OCI-LY1 (cell line): ENCODE data around the gene NPM1.
"Not testable (repeated sequence)": the region's sequence is repeated elsewhere in the genome, so short reads cannot be mapped to it uniquely, and the experiment has no call there.

ENCODE experiments used
- H2AFZ ChIP-seq: fragments of 200-600 bp; sonication (generic), shearing (Covaris generic); 2 replicates; pipeline ENCODE4 v1.6.0; 2014; ENCODE audit warnings: antibody characterized with exemption, mild to moderate bottlenecking, low read length
- H3F3A ChIP-seq: fragments of 200-600 bp; sonication (generic), shearing (Covaris generic); 2 replicates; pipeline ENCODE4 v1.6.0; 2014; ENCODE audit warnings: mild to moderate bottlenecking, antibody characterized with exemption, low read length, moderate library complexity; ENCODE audit not compliant: insufficient read depth
- H3K27ac ChIP-seq: fragments of 200-600 bp; sonication (generic); 2 replicates; pipeline ENCODE4 v1.5.1; 2014; ENCODE audit warnings: low read length, mixed run types, mild to moderate bottlenecking, low read depth; ENCODE audit not compliant: poor library complexity, severe bottlenecking
- H3K27me3 ChIP-seq: fragments of 200-600 bp; sonication (generic); 2 replicates; pipeline ENCODE4 v1.6.0; 2014; ENCODE audit warnings: antibody characterized with exemption, mild to moderate bottlenecking, low read length, moderate library complexity; ENCODE audit not compliant: insufficient read depth
- H3K36me3 ChIP-seq: fragments of 200-600 bp; sonication (generic); 2 replicates; pipeline ENCODE4 v1.6.1; 2014; ENCODE audit warnings: mild to moderate bottlenecking, antibody characterized with exemption, low read length, moderate library complexity, mixed read lengths; ENCODE audit not compliant: insufficient read depth
- H3K4me1 ChIP-seq: fragments of 200-600 bp; sonication (generic); 2 replicates; pipeline ENCODE4 v1.5.1; 2014; ENCODE audit warnings: mild to moderate bottlenecking, low read length, moderate library complexity; ENCODE audit not compliant: insufficient read depth, severe bottlenecking
- H3K4me2 ChIP-seq: fragments of 200-600 bp; sonication (generic), shearing (Covaris generic); 2 replicates; pipeline ENCODE4 v1.6.1; 2014; ENCODE audit warnings: low read length
- H3K4me3 ChIP-seq: fragments of 200-600 bp; sonication (generic); 2 replicates; pipeline ENCODE4 v1.5.1; 2014; ENCODE audit warnings: low read length, low read depth, mild to moderate bottlenecking, mixed read lengths; ENCODE audit not compliant: poor library complexity, severe bottlenecking
- H3K79me2 ChIP-seq: fragments of 200-600 bp; shearing (Covaris generic); 2 replicates; pipeline ENCODE4 v1.6.1; 2016; ENCODE audit warnings: mixed run types, low read length, mixed read lengths; ENCODE audit not compliant: insufficient read depth
- H3K9ac ChIP-seq: fragments of 200-600 bp; sonication (generic), shearing (Covaris generic); 2 replicates; pipeline ENCODE4 v1.6.1; 2014; ENCODE audit warnings: mild to moderate bottlenecking, low read length, mixed read lengths
- H3K9me2 ChIP-seq: fragments of 200-600 bp; sonication (generic), shearing (Covaris generic); 2 replicates; pipeline ENCODE4 v1.6.1; 2014; ENCODE audit warnings: low read depth, mild to moderate bottlenecking, low read length, mixed read lengths
- H3K9me3 ChIP-seq: fragments of 200-600 bp; shearing (Covaris generic); 2 replicates; pipeline ENCODE4 v1.6.1; 2014; ENCODE audit warnings: low read length, mixed read lengths
- H4K20me1 ChIP-seq: fragments of 200-600 bp; sonication (generic), shearing (Covaris generic); 2 replicates; pipeline ENCODE4 v1.6.0; 2016; ENCODE audit warnings: mild to moderate bottlenecking, low read length; ENCODE audit not compliant: insufficient read depth
- CTCF ChIP-seq: fragments of 200-600 bp; sonication (generic), shearing (Covaris generic); IDR thresholded peaks from 2 replicates; pipeline ENCODE4 v1.5.1; 2017; ENCODE audit warnings: mild to moderate bottlenecking, antibody characterized with exemption, low read length, moderate library complexity, mixed read lengths
- EZH2 ChIP-seq: fragments of 200-600 bp; sonication (generic), shearing (Covaris generic); IDR thresholded peaks from 2 replicates; pipeline ENCODE4 v1.8.0; 2017; ENCODE audit warnings: borderline replicate concordance, mixed run types, mild to moderate bottlenecking, antibody characterized with exemption, low read length, moderate library complexity, mixed read lengths

NPM1 gene

GRCh38 chr5:171370881-171371280 is 16.8 kb upstream of the NPM1 start:
- not testable (repeated sequence) for H3K4me1 ChIP-seq, H3K79me2 ChIP-seq, H3K36me3 ChIP-seq, H4K20me1 ChIP-seq, H3K9ac ChIP-seq, H3F3A ChIP-seq, H3K9me3 ChIP-seq, H3K4me3 ChIP-seq, H3K9me2 ChIP-seq, H3K27ac ChIP-seq, H2AFZ ChIP-seq, H3K27me3 ChIP-seq, H3K4me2 ChIP-seq
- peak; percentile 36 for TF ChIP-seq CTCF

- no peak overlapping the region for H3K27ac ChIP-seq
- H4K20me1 ChIP-seq, result no peaks in the 10 kb centered on the region
- H3F3A ChIP-seq, result no peaks in the 10 kb centered on the region
- H3K9me2 ChIP-seq, result no peaks in the 10 kb centered on the region
- no peaks in the 10 kb centered on the region for H3K36me3 ChIP-seq
- H3K27me3 ChIP-seq, result no peaks in the 10 kb centered on the region
- no peaks in the 10 kb centered on the region for H3K9me3 ChIP-seq
- no peaks in the 10 kb centered on the region for H3K79me2 ChIP-seq
- TF ChIP-seq EZH2 (no peak), CTCF (no peak)
- H3K9ac ChIP-seq, result no peak overlapping the region
- no peak overlapping the region for H3K4me2 ChIP-seq
- H3K4me1 ChIP-seq, result no peaks in the 10 kb centered on the region
- no peak overlapping the region for H2AFZ ChIP-seq
- no peak overlapping the region for H3K4me3 ChIP-seq
Observed at GRCh38 chr5:171371326-171371725, 16.3 kb upstream of the NPM1 start.

- Histone ChIP-seq H2AFZ (no peak overlapping the region), H3K36me3 (no peaks in the 10 kb centered on the region), H3K4me3 (no peak overlapping the region), H3K27me3 (no peaks in the 10 kb centered on the region), H3K9me2 (no peaks in the 10 kb centered on the region), H3K9ac (no peak overlapping the region), H4K20me1 (no peaks in the 10 kb centered on the region), H3F3A (no peaks in the 10 kb centered on the region), H3K27ac (no peak overlapping the region), H3K79me2 (no peaks in the 10 kb centered on the region), H3K4me1 (no peaks in the 10 kb centered on the region), H3K4me2 (no peak overlapping the region), H3K9me3 (no peaks in the 10 kb centered on the region)
- TF ChIP-seq CTCF (no peak), EZH2 (no peak)
Observed at GRCh38 chr5:171379961-171380360, 7.7 kb upstream of the NPM1 start.

- H3F3A ChIP-seq, H3K27me3 ChIP-seq, H3K4me2 ChIP-seq, H3K4me3 ChIP-seq, H3K9me2 ChIP-seq, H3K27ac ChIP-seq, H3K9ac ChIP-seq, H4K20me1 ChIP-seq, H2AFZ ChIP-seq, H3K9me3 ChIP-seq: not testable (repeated sequence)
- H3K36me3 ChIP-seq, result peaks cover 16% of the 10 kb centered on the region
- H3K79me2 ChIP-seq, result peaks cover 17% of the 10 kb centered on the region
- H3K4me1 ChIP-seq, result peaks cover 11% of the 10 kb centered on the region
Observed at GRCh38 chr5:171384416-171384815, 3.2 kb upstream of the NPM1 start.

- H3K27ac ChIP-seq, H4K20me1 ChIP-seq, H3K9me3 ChIP-seq, H3K27me3 ChIP-seq, H3K9me2 ChIP-seq, H3K4me3 ChIP-seq, H2AFZ ChIP-seq, H3K4me2 ChIP-seq, H3F3A ChIP-seq, H3K9ac ChIP-seq: not testable (repeated sequence)
- Histone ChIP-seq H3K36me3 (peaks cover 22% of the 10 kb centered on the region), H3K79me2 (peaks cover 23% of the 10 kb centered on the region), H3K4me1 (peaks cover 17% of the 10 kb centered on the region)
Observed at GRCh38 chr5:171384999-171385398, 2.6 kb upstream of the NPM1 start.
